DMS53 treated with DMSO at 0.1 percent for 48 hours (cell line): Measurements from ENCODE around the gene VAPA.

Experiments
- DNase-seq: peaks from one replicate; lab custom pipeline; 2025; ENCODE audit not compliant: unreplicated experiment; lab: John Stamatoyannopoulos, UW

VAPA gene

GRCh38 chr18:9913526-9914333 is at the start of gene VAPA:
Gene VAPA, plus strand, starts transcription at chr18:9914016. Its CDS starts 241 bp downstream, at chr18:9914257.
- peak; percentile 99 for DNase-seq

GRCh38 chr18:9865764-9866490 is 47.9 kb upstream of the VAPA start:
- no peak for DNase-seq

- no peak for DNase-seq
Measured at GRCh38 chr18:9866627-9867026, 47.2 kb upstream of the VAPA start.

GRCh38 chr18:9867071-9867594 is 46.7 kb upstream of the VAPA start:
- peak; percentile 65 for DNase-seq

GRCh38 chr18:9868857-9869714 is 44.7 kb upstream of the VAPA start:
- DNase-seq, result no peak

GRCh38 chr18:9869715-9870430 is 43.9 kb upstream of the VAPA start:
- no peak for DNase-seq

GRCh38 chr18:9870431-9871008 is 43.3 kb upstream of the VAPA start:
- DNase-seq, result no peak

GRCh38 chr18:9871244-9871746 is 42.5 kb upstream of the VAPA start:
- DNase-seq, result no peak

- no peak for DNase-seq
Measured at GRCh38 chr18:9872823-9873222, 41.0 kb upstream of the VAPA start.

- no peak for DNase-seq
Measured at GRCh38 chr18:9874728-9875127, 39.1 kb upstream of the VAPA start.

- no peak for DNase-seq
Measured at GRCh38 chr18:9876212-9876866, 37.5 kb upstream of the VAPA start.

GRCh38 chr18:9876867-9877654 is 36.8 kb upstream of the VAPA start:
- DNase-seq, result no peak

- DNase-seq, result no peak
Measured at GRCh38 chr18:9877655-9878014, 36.2 kb upstream of the VAPA start.

GRCh38 chr18:9878095-9878494 is 35.7 kb upstream of the VAPA start:
- no peak for DNase-seq

- DNase-seq, result no peak
Measured at GRCh38 chr18:9878783-9879242, 35.0 kb upstream of the VAPA start.

- no peak for DNase-seq
Measured at GRCh38 chr18:9884090-9884489, 29.7 kb upstream of the VAPA start.

- DNase-seq, result no peak
Measured at GRCh38 chr18:9884532-9885140, 29.2 kb upstream of the VAPA start.
